Tibial nerve (tissue), 4 donors: ENCODE data around the gene ADAMTS2. TPM values are rescaled to one million over a fixed set of nuclear protein-coding genes. Genes with fewer than 3 reads are reported as not detected.

Experiments
- DNase-seq, 2 donors: peaks; one replicate each; pipeline ENCODE4 v3.0.0-alpha.2; 2019; ENCODE audit warnings: low spot score in 2 of 2
- H3K27ac ChIP-seq, 4 donors: fragments of 200-600 bp; sonication (generic) in 3 of 4; one replicate each; pipeline ENCODE4 v1.5.1; 2017 to 2019; ENCODE audit warnings: mild to moderate bottlenecking in 1 of 4
- H3K27me3 ChIP-seq, 2 donors: fragments of 200-600 bp; sonication (generic) in 1 of 2; one replicate each; pipeline versions ENCODE4 v1.5.1 to v1.6.0; 2017 to 2019
- H3K36me3 ChIP-seq, 3 donors: fragments of 200-600 bp; sonication (generic); one replicate each; pipeline ENCODE4 v1.5.1; 2018 to 2019
- H3K4me1 ChIP-seq, 4 donors: fragments of 200-600 bp; sonication (generic) in 3 of 4; one replicate each; pipeline ENCODE4 v1.5.1; 2017 to 2019
- H3K4me3 ChIP-seq, 4 donors: fragments of 200-600 bp; sonication (generic) in 3 of 4; one replicate each; pipeline ENCODE4 v1.5.1; 2017 to 2019; ENCODE audit warnings: mild to moderate bottlenecking in 1 of 4, moderate library complexity in 1 of 4
- H3K9me3 ChIP-seq, 4 donors: fragments of 200-600 bp; sonication (generic) in 3 of 4; one replicate each; pipeline ENCODE4 v1.5.1; 2017 to 2019
- EP300 ChIP-seq, 2 donors: sonication (generic); formaldehyde crosslinking; IDR thresholded peaks; one replicate each; pipeline ENCODE4 v1.6.1; 2017; ENCODE audit warnings: antibody characterized with exemption in 2 of 2, mild to moderate bottlenecking in 1 of 2
- POLR2A ChIP-seq, 2 donors: fragments of 450-650 bp; IDR thresholded peaks; one replicate each; pipeline ENCODE4 v1.6.1; 2017; ENCODE audit warnings: antibody characterized with exemption in 2 of 2, mild to moderate bottlenecking in 2 of 2, moderate library complexity in 2 of 2
- WGBS, 2 donors: methylation state at CpG; one replicate each; pipeline ENCODE4 v1.1.5; 2018; 5-methylcytosine and 5-hydroxymethylcytosine counted together
- total RNA-seq, 4 donors: library from RNA; depleted of rRNA; stranded (reverse); fragments of >200 nt; gene quantifications; one replicate each; pipeline ENCODE4 v1.1.0, GENCODE V29; 2016
- TF ChIP-seq, protein P1 (sequence below), 5 experiments: fragments of 200-600 bp in 3 of 5; fragments of 450-650 bp in 2 of 5; sonication (generic) in 3 of 5; IDR thresholded peaks; one replicate each; pipeline ENCODE4 v1.5.1; 2016 to 2019; ENCODE audit warnings: antibody characterized with exemption in 5 of 5, mild to moderate bottlenecking in 3 of 5, moderate library complexity in 2 of 5

The ADAMTS2 gene
- total RNA-seq, 4 donors from 2014 or later = 23.2 to 58.8 (median 47.2) TPM

DNA sequence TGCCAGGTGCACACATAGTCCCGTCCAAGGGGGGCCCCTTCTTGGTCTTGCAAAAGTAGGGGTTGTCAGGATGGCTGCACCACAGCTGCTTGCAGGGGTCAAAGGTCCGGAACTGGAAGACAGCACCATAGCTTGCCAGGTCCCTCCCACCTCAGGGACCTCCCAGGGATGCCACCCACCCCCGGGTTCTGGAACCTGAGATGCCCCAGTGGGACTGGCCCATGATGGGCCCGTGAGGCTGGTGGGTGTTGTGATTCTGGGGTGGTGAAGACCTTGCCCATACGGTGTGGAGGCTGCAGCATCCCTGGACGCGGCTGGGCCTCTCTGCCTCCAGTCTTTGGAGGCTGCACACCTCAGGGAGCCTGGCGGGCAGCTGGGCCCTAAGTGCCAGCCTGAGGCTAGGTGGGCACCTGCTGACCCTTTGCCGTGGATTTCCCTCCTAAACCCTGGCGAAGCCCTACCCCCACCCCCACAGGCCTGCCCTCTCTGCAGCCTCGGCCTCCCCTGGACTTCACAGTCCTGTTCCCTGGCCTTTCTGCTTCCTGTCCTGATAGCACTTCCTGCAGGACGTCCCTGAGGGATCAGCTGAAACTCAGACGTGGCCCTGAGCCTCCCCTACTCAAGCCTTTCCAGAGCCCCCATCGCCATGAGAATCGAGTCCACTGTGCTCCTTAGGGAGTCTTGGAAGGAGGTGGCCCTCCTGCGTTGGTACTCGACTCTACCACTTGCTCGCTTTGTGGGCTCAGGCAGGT, 192.9 kb downstream of the ADAMTS2 start:
- Histone ChIP-seq H3K4me1 (peaks cover 0 to 5% (median 0%) of the 10 kb centered on the region in 4 donors), H3K36me3 (peaks cover 0 to 34% (median 0%) of the 10 kb centered on the region in 3 donors), H3K27me3 (no peaks in the 10 kb centered on the region), H3K4me3 (no peak overlapping the region), H3K9me3 (no peaks in the 10 kb centered on the region), H3K27ac (no peak overlapping the region)
- 86% methylated on average over 16 to 17 of the region's 18 CpGs for WGBS, 2 donors
- TF ChIP-seq EP300 (IDR thresholded peaks at IDR 0.05) = no peak
- no peak for DNase-seq

GRCh38 chr5:179151286-179152118, 193.8 kb downstream of the ADAMTS2 start:
- H3K9me3 ChIP-seq = no peaks in the 10 kb centered on the region
- peaks cover 0 to 5% (median 0%) of the 10 kb centered on the region in 4 donors for H3K4me1 ChIP-seq
- TF ChIP-seq, protein P1, sequence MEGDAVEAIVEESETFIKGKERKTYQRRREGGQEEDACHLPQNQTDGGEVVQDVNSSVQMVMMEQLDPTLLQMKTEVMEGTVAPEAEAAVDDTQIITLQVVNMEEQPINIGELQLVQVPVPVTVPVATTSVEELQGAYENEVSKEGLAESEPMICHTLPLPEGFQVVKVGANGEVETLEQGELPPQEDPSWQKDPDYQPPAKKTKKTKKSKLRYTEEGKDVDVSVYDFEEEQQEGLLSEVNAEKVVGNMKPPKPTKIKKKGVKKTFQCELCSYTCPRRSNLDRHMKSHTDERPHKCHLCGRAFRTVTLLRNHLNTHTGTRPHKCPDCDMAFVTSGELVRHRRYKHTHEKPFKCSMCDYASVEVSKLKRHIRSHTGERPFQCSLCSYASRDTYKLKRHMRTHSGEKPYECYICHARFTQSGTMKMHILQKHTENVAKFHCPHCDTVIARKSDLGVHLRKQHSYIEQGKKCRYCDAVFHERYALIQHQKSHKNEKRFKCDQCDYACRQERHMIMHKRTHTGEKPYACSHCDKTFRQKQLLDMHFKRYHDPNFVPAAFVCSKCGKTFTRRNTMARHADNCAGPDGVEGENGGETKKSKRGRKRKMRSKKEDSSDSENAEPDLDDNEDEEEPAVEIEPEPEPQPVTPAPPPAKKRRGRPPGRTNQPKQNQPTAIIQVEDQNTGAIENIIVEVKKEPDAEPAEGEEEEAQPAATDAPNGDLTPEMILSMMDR (IDR thresholded peaks at IDR 0.05) = no peak
- no peak for TF ChIP-seq EP300 (IDR thresholded peaks at IDR 0.05)
- no peak for TF ChIP-seq POLR2A (IDR thresholded peaks at IDR 0.05)
- H3K4me3 ChIP-seq = no peak overlapping the region
- peaks cover 0 to 34% (median 0%) of the 10 kb centered on the region in 3 donors for H3K36me3 ChIP-seq
- WGBS, 2 donors = 88 to 89% methylated on average over 11 of the region's 11 CpGs
- no peaks in the 10 kb centered on the region for H3K27me3 ChIP-seq
- no peak overlapping the region for H3K27ac ChIP-seq
- no peak for DNase-seq

GRCh38 chr5:179150011-179150410, 195.2 kb downstream of the ADAMTS2 start:
- Histone ChIP-seq H3K27ac (no peak overlapping the region), H3K36me3 (peaks cover 0 to 34% (median 0%) of the 10 kb centered on the region in 3 donors), H3K9me3 (no peaks in the 10 kb centered on the region), H3K4me1 (peaks cover 0 to 5% (median 0%) of the 10 kb centered on the region in 4 donors), H3K27me3 (no peaks in the 10 kb centered on the region), H3K4me3 (no peak overlapping the region)
- WGBS, 2 donors = 55 to 74% methylated on average over 7 of the region's 7 CpGs
- no peak for DNase-seq
- TF ChIP-seq, protein P1 (IDR thresholded peaks at IDR 0.05) = no peak
- no peak for TF ChIP-seq EP300 (IDR thresholded peaks at IDR 0.05)
- no peak for TF ChIP-seq POLR2A (IDR thresholded peaks at IDR 0.05)

DNA sequence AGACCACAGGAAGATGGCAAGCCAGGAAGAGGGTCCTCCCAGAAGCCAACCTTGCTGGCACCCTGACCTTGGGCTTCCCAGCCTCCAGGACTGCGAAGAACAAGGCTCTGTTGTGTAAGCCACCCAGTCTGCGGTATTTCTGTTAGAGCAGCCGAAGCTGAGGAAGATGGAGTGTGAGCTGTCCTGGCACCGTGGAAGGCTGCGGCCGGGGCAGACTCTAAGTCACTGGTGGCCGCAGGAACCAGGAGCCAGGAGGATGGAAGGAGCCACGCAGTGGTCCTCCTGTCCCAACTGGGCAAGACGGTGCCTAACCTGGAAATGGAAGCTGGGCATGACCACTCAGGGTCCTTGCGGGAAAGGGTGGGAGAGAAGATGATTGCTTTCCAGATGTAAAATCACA, 196.0 kb downstream of the ADAMTS2 start:
- Histone ChIP-seq H3K9me3 (no peaks in the 10 kb centered on the region), H3K36me3 (peaks cover 0 to 27% (median 0%) of the 10 kb centered on the region in 3 donors), H3K27ac (no peak overlapping the region), H3K4me1 (peaks cover 0 to 5% (median 0%) of the 10 kb centered on the region in 4 donors), H3K4me3 (no peak overlapping the region), H3K27me3 (no peaks in the 10 kb centered on the region)
- DNase-seq = no peak
- TF ChIP-seq, protein P1 (IDR thresholded peaks at IDR 0.05) = no peak
- TF ChIP-seq POLR2A (IDR thresholded peaks at IDR 0.05) = no peak
- no peak for TF ChIP-seq EP300 (IDR thresholded peaks at IDR 0.05)
- WGBS, 2 donors = 85 to 89% methylated on average over 9 to 10 of the region's 10 CpGs

DNA sequence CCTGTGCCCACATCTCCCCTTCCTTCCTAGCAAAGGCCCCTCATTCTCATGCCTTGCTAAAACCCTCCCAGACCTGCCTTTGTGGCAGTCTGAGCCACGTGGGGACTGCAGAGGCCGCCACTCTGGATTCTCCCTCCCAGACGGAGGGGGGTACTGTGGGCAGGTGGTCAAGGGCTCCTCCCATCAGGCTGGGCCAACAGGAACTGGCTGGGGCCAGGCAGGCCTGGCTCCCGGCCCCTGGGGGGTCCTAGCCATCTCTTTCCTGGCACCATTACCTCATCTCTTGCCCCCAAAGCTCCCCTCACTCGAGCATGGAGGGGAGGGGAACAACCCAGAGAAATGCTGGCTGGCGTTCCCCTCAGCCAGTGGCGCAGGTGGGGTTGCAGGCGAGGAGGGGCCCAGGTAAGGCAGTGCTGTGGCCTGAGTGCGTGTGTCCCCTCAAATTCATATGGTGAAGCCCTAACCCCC, 196.5 kb downstream of the ADAMTS2 start:
- peaks cover 0 to 22% (median 0%) of the 10 kb centered on the region in 3 donors for H3K36me3 ChIP-seq
- H3K27ac ChIP-seq = no peak overlapping the region
- peaks cover 0 to 5% (median 0%) of the 10 kb centered on the region in 4 donors for H3K4me1 ChIP-seq
- DNase-seq = no peak
- H3K9me3 ChIP-seq = no peaks in the 10 kb centered on the region
- TF ChIP-seq POLR2A (IDR thresholded peaks at IDR 0.05) (no peak), EP300 (IDR thresholded peaks at IDR 0.05) (no peak)
- TF ChIP-seq, protein P1 (IDR thresholded peaks at IDR 0.05) = no peak
- WGBS, 2 donors = 79 to 83% methylated on average over 8 to 9 of the region's 9 CpGs
- H3K27me3 ChIP-seq = no peaks in the 10 kb centered on the region
- no peak overlapping the region for H3K4me3 ChIP-seq
